ENCODE results near the gene CNKSR1. TPM values are rescaled to one million over a fixed set of nuclear protein-coding genes. Genes with fewer than 3 reads are reported as not detected.

Gene CNKSR1
- total RNA-seq, 6 donors from 2014 or later = 20.4 to 98.5 (median 43.1) TPM

GRCh38 chr1:26215246-26215645, 38.0 kb downstream of the CNKSR1 start:
- Histone ChIP-seq H3K27ac (no peak overlapping the region), H3K36me3 (no peaks in the 10 kb centered on the region), H3K27me3 (no peaks in the 10 kb centered on the region), H3K4me1 (no peaks in the 10 kb centered on the region), H3K9me3 (no peaks in the 10 kb centered on the region), H3K4me3 (no peak overlapping the region)
- DNase-seq (no peak), ATAC-seq (ENCODE audit: low FRiP score in 2 of 2) (no peak)
- 32 to 60% methylated on average over 2 to 3 of the region's 3 CpGs for WGBS, 2 donors
- TF ChIP-seq EP300 (IDR thresholded peaks at IDR 0.05) (no peak), POLR2A (IDR thresholded peaks at IDR 0.05) (no peak), POLR2AphosphoS5 (IDR thresholded peaks at IDR 0.05) (no peak), CTCF (IDR thresholded peaks at IDR 0.05) (no peak)

- Histone ChIP-seq H3K27ac (no peak overlapping the region), H3K36me3 (no peaks in the 10 kb centered on the region), H3K4me1 (no peaks in the 10 kb centered on the region), H3K4me3 (no peak overlapping the region), H3K27me3 (no peaks in the 10 kb centered on the region), H3K9me3 (no peaks in the 10 kb centered on the region)
- ATAC-seq (ENCODE audit: low FRiP score in 2 of 2) (no peak), DNase-seq (peak in 1 of 2 donors; percentile 44)
- TF ChIP-seq POLR2A (IDR thresholded peaks at IDR 0.05) = no peak
- TF ChIP-seq EP300 (IDR thresholded peaks at IDR 0.05) = no peak
- no peak for TF ChIP-seq POLR2AphosphoS5 (IDR thresholded peaks at IDR 0.05)
- TF ChIP-seq CTCF (IDR thresholded peaks at IDR 0.05) = no peak
- 69 to 70% methylated on average over 11 of the region's 11 CpGs for WGBS, 2 donors
These were observed 41.7 kb downstream of the CNKSR1 start for GRCh38 chr1:26218906-26219494.

GRCh38 chr1:26220199-26220912, 43.1 kb downstream of the CNKSR1 start:
- WGBS, 2 donors = 70 to 74% methylated on average over 19 to 24 of the region's 27 CpGs
- Histone ChIP-seq H3K9me3 (no peaks in the 10 kb centered on the region), H3K4me3 (no peak overlapping the region), H3K27ac (no peak overlapping the region), H3K36me3 (no peaks in the 10 kb centered on the region), H3K4me1 (peaks cover 3 to 6% (median 6%) of the 10 kb centered on the region in 4 donors), H3K27me3 (no peaks in the 10 kb centered on the region)
- TF ChIP-seq POLR2AphosphoS5 (IDR thresholded peaks at IDR 0.05) (no peak), POLR2A (IDR thresholded peaks at IDR 0.05) (no peak), CTCF (IDR thresholded peaks at IDR 0.05) (no peak), EP300 (IDR thresholded peaks at IDR 0.05) (no peak)
- no peak for ATAC-seq (ENCODE audit: low FRiP score in 2 of 2)
- DNase-seq = peak in 1 of 2 donors; percentile 46

- Histone ChIP-seq H3K36me3 (no peaks in the 10 kb centered on the region), H3K4me3 (no peak overlapping the region), H3K27me3 (peaks cover 0 to under 1% (median 0%) of the 10 kb centered on the region in 4 donors), H3K9me3 (no peaks in the 10 kb centered on the region), H3K4me1 (peaks cover 9 to 13% (median 12%) of the 10 kb centered on the region in 4 donors), H3K27ac (no peak overlapping the region)
- ATAC-seq (ENCODE audit: low FRiP score in 2 of 2) (no peak), DNase-seq (no peak)
- TF ChIP-seq POLR2A (IDR thresholded peaks at IDR 0.05) (no peak), POLR2AphosphoS5 (IDR thresholded peaks at IDR 0.05) (no peak), EP300 (IDR thresholded peaks at IDR 0.05) (no peak), CTCF (IDR thresholded peaks at IDR 0.05) (no peak)
- WGBS, 2 donors = 90 to 100% methylated on average over 2 of the region's 2 CpGs
These were observed 43.8 kb downstream of the CNKSR1 start for GRCh38 chr1:26221094-26221493.
